GM20000 (cell line): ENCODE results near the gene DEPDC4.
"Not testable (repeated sequence)": the region's sequence is repeated elsewhere in the genome, so short reads cannot be mapped to it uniquely, and the experiment has no call there.

Source experiments
- DNase-seq: peaks from one replicate; pipeline ENCODE4 v3.0.0; 2012; ENCODE audit warnings: low spot score
- TF ChIP-seq, protein P1 (sequence below): IDR thresholded peaks from 2 replicates; pipeline ENCODE4 v1.5.1; 2012; ENCODE audit warnings: mild to moderate bottlenecking, control low read depth; ENCODE audit errors: extremely low read depth, missing control alignments

Gene DEPDC4

DNA sequence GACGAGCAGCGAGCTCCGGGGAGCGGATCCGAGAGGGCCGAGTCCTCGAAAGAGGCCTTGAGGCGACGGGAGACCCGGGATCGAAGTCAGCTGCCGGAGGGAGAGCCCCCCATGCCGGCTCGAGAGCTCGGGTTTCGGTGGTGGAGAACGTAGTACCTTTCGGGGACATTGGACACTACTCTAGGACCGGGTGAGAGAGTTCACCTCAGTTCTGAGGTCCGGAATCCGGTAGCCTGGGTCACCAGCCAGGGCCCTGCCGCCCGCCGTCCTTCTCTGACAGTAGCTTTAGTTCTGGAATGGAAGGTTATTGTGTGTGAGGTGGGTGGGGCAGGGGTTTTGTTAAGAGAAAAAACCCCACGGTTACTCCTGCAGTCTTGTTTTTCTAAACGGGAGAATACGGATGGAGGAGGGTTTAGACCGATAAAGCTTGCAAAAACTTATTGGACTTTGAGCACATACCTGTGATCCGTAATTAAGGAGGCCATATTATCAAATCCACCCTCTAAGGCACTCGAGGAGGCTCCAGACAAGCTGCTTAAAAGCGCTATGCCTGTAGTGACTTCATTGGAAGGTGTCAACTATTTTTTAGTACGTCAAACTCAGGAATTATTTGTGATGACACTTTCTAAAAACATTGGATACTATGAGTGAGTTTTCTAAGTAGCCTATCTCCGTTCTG is 863 bp upstream of the DEPDC4 start:
- peak; percentile 24 for DNase-seq
- TF ChIP-seq, protein P1, sequence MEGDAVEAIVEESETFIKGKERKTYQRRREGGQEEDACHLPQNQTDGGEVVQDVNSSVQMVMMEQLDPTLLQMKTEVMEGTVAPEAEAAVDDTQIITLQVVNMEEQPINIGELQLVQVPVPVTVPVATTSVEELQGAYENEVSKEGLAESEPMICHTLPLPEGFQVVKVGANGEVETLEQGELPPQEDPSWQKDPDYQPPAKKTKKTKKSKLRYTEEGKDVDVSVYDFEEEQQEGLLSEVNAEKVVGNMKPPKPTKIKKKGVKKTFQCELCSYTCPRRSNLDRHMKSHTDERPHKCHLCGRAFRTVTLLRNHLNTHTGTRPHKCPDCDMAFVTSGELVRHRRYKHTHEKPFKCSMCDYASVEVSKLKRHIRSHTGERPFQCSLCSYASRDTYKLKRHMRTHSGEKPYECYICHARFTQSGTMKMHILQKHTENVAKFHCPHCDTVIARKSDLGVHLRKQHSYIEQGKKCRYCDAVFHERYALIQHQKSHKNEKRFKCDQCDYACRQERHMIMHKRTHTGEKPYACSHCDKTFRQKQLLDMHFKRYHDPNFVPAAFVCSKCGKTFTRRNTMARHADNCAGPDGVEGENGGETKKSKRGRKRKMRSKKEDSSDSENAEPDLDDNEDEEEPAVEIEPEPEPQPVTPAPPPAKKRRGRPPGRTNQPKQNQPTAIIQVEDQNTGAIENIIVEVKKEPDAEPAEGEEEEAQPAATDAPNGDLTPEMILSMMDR = no peak

- TF ChIP-seq, protein P1 = no peak
- no peak for DNase-seq
Observed at GRCh38 chr12:100266585-100266834, 369 bp downstream of the DEPDC4 start.

DNA sequence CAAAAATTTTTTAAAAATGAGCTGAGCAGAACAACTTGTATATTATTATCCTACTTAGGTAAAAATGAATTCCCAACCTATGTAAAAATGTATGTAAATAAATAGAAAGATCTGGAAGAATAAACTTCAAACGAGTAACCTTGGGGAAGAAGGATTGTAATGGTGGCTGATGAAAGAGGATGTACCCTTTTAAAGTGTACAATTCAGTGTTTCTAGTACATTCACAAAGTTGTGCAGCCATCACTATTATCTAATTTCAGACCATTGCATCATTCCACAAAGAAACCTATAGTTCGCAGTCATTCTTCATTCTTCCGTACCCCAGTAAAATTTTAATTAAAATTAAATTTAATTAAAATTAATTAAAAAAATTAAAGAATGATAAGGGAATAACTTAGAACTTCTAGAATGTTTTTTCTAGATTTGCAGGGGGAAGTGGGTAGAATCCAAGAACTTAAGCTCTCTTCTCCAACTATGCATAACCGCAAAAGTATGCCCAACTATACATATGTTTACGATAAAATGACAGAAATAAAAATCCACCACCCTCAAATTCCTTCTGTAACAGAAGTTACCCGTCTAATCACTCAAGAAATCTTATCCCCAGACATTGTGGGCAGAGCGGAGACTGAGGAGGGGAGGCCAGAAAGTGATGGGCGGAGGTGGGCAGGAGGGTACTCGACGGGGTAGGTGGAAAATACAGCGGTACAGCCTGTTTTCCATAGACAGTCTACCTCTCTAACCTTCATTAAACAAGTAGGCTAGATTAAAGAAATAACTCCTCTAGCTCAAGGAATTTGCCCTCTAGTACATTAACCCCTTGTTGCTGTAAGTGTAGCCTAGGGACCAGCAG is 921 bp downstream of the DEPDC4 start:
- TF ChIP-seq, protein P1 = no peak
- no peak for DNase-seq

- not testable (repeated sequence) for DNase-seq
Observed at GRCh38 chr12:100265107-100265506, 1.8 kb downstream of the DEPDC4 start.

GRCh38 chr12:100263131-100263530 is 3.7 kb downstream of the DEPDC4 start:
- DNase-seq = no peak
- TF ChIP-seq, protein P1 = no peak

DNA sequence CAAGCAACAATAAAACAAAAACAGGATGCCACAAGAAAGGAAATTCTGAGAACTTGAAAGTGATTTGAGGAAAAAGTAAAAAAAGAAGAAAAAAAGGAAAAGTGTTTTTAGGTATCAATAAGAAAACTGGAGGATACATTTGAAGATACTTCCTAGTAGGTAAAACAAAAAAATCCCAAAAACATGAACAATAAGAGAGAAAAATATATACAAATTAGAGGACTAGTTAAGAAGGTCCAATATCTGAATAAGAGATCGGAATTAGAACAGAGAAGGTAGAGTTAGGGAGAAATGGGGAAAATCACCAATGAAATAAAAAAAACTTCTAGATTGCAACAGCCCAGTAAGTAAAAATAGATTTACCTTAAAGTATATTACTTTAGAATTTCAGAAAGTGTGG is 8.8 kb downstream of the DEPDC4 start:
- TF ChIP-seq, protein P1 = no peak
- DNase-seq = no peak

GRCh38 chr12:100254876-100255275 is 12.0 kb downstream of the DEPDC4 start:
- DNase-seq = no peak
- TF ChIP-seq, protein P1 = no peak

GRCh38 chr12:100253437-100253836 is 13.4 kb downstream of the DEPDC4 start:
- DNase-seq = no peak
- TF ChIP-seq, protein P1 = no peak
